ENCODE measurements around the gene CSN1S1. TPM values are rescaled to one million over a fixed set of nuclear protein-coding genes. Genes with fewer than 3 reads are reported as not detected.

CSN1S1 gene
- polyA plus RNA-seq, 3 donors from 2014 or later, result 0.46 to 1.5 TPM; not detected in 1

DNA sequence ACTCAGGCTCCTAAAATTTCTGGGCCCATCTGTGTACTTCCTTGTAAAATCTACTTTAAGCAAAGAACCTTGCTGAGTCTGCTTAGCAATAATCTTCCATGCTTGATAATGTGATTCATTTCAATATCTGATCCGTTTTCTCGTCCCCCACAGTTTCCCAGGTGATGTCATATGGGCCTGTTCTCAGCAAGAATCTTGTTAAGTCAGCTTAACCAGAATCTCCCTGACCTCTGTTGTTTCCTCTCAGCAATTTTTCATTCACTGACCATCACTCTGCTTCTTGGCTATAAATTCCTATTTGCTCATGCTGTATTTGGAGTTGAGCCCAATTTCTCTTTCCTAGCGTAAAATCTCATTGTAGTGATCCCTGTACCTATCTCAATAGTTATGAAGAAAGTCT is 20.7 kb downstream of the CSN1S1 start:
- Mint-ChIP-seq H3K36me3 (no peaks in the 10 kb centered on the region), H3K27ac (no peak overlapping the region), H3K4me3 (no peak overlapping the region), H3K27me3 (ENCODE audit: low read depth in 3 of 3) (peaks cover 0 to 2% (median 0%) of the 10 kb centered on the region in 3 donors), H3K4me1 (no peaks in the 10 kb centered on the region), H3K9me3 (peaks cover 0 to 11% (median 0%) of the 10 kb centered on the region in 6 donors)
- no peak for DNase-seq

DNA sequence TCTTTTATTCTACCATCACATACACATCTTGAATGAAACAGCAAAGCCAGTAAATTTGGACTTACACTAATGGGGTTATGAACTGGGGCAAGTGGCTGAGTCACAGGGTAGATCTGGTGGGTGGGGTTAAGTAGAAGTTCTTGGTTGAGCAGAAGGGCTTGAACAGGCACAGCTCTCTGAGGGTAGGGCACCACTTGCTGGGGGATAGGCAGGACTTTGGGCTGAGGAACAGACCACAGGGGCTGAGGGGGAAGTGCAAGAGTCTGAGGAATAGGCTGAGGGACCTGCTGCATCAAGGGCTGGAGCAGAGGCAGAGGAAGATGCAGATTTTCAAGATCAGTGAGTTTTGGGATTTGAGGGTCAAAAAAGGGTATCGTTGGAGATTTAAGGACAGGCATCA is 26.3 kb downstream of the CSN1S1 start:
- Mint-ChIP-seq H3K27ac (no peak overlapping the region), H3K9me3 (peaks cover 0 to 4% (median 0%) of the 10 kb centered on the region in 6 donors), H3K4me1 (no peaks in the 10 kb centered on the region)

GRCh38 chr4:69965628-69966027 is 34.8 kb downstream of the CSN1S1 start, which contains the start of gene CSN2:
TSS of gene CSN2 (minus strand) at chr4:69965728. CDS start at chr4:69960995, 4,733 bp downstream.
- Mint-ChIP-seq H3K27ac (no peak within 1 kb of the TSS), H3K27me3 (ENCODE audit: low read depth in 3 of 3) (peaks cover 0 to 1% (median 0%) of the 10 kb centered on the region in 3 donors), H3K36me3 (no peaks in the 10 kb centered on the region), H3K4me3 (no peak within 1 kb of the TSS), H3K9me3 (peaks cover 0 to 5% (median 0%) of the 10 kb centered on the region in 6 donors), H3K4me1 (no peaks in the 10 kb centered on the region)
- no peak for DNase-seq

More for the DNA sequence above, 26.3 kb downstream of the CSN1S1 start:
- Mint-ChIP-seq H3K36me3 (no peaks in the 10 kb centered on the region), H3K4me3 (no peak overlapping the region), H3K27me3 (ENCODE audit: low read depth in 3 of 3) (peaks cover 0 to 4% (median 1%) of the 10 kb centered on the region in 3 donors)
- DNase-seq, result no peak

- H3K27ac Mint-ChIP-seq, result no peak overlapping the region
- no peak for DNase-seq
- H3K4me1 Mint-ChIP-seq, result no peaks in the 10 kb centered on the region
- H3K4me3 Mint-ChIP-seq, result no peak overlapping the region
- peaks cover 0 to 1% (median 0%) of the 10 kb centered on the region in 6 donors for H3K9me3 Mint-ChIP-seq
- H3K36me3 Mint-ChIP-seq, result no peaks in the 10 kb centered on the region
- no peaks in the 10 kb centered on the region for H3K27me3 Mint-ChIP-seq (ENCODE audit: low read depth in 3 of 3)
These were observed 39.2 kb downstream of the CSN1S1 start for GRCh38 chr4:69970071-69970470.

GRCh38 chr4:69974631-69975030 is 43.8 kb downstream of the CSN1S1 start:
- Mint-ChIP-seq H3K4me3 (no peak overlapping the region), H3K4me1 (no peaks in the 10 kb centered on the region), H3K36me3 (no peaks in the 10 kb centered on the region), H3K27me3 (ENCODE audit: low read depth in 3 of 3) (no peaks in the 10 kb centered on the region), H3K9me3 (peaks cover 0 to 4% (median 1%) of the 10 kb centered on the region in 6 donors), H3K27ac (no peak overlapping the region)
- DNase-seq, result no peak

GRCh38 chr4:69977582-69977981 is 46.7 kb downstream of the CSN1S1 start:
- no peak overlapping the region for H3K27ac Mint-ChIP-seq
- no peak overlapping the region for H3K4me3 Mint-ChIP-seq

GRCh38 chr4:69984030-69984443 is 53.2 kb downstream of the CSN1S1 start:
- Mint-ChIP-seq H3K27me3 (ENCODE audit: low read depth in 3 of 3) (peaks cover 0 to 2% (median 0%) of the 10 kb centered on the region in 3 donors), H3K9me3 (peaks cover 0 to 4% (median 0%) of the 10 kb centered on the region in 6 donors), H3K27ac (no peak overlapping the region), H3K36me3 (no peaks in the 10 kb centered on the region), H3K4me1 (no peaks in the 10 kb centered on the region), H3K4me3 (no peak overlapping the region)
- no peak for DNase-seq

More at GRCh38 chr4:69977582-69977981, 46.7 kb downstream of the CSN1S1 start:
- Mint-ChIP-seq H3K36me3 (no peaks in the 10 kb centered on the region), H3K9me3 (peaks cover 0 to 4% (median under 1%) of the 10 kb centered on the region in 6 donors), H3K4me1 (no peaks in the 10 kb centered on the region), H3K27me3 (ENCODE audit: low read depth in 3 of 3) (no peaks in the 10 kb centered on the region)
- no peak for DNase-seq

DNA sequence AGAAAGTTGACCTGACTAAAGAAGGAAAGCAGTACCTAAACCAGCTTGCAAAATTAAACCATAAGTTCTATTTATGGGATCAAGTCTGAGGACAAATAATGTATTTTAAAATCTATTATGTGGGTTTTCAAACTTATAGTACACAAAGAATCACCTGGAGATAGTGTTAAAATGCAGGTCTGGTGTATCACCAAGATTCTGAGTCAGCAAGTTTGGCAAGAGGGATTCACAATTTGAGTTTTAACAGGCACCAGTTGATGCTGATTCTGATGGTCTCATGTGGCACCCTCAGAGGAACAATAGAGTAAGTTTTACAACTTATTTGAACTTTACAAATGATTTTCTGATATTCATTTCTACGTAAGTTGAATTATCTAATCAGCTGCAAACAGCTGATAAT is 55.8 kb downstream of the CSN1S1 start:
- Mint-ChIP-seq H3K36me3 (no peaks in the 10 kb centered on the region), H3K9me3 (peaks cover 0 to 2% (median 0%) of the 10 kb centered on the region in 6 donors), H3K27ac (no peak overlapping the region), H3K4me3 (no peak overlapping the region), H3K4me1 (no peaks in the 10 kb centered on the region), H3K27me3 (ENCODE audit: low read depth in 3 of 3) (peaks cover 0 to 3% (median 2%) of the 10 kb centered on the region in 3 donors)
- no peak for DNase-seq

DNA sequence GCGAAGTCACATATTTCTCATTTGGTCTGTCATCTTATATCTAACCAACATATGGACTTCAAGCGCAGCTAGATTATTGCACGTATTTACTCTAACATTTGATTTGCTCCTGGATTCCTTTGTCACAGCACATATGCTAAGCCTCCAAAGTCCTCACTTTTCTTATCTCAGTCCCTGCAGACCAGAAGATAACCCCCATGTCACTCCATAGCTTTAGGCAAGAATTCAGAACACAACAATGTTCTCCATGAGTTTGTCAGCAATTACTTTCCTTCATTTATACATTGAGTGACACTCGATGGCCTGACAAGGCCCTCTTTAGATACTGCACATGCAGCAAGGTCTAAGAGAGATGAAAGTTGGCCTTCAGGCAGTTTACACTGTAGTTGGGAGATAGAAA is 60.1 kb downstream of the CSN1S1 start:
- H3K9me3 Mint-ChIP-seq, result peaks cover 0 to 5% (median under 1%) of the 10 kb centered on the region in 6 donors
- no peak overlapping the region for H3K27ac Mint-ChIP-seq
- no peaks in the 10 kb centered on the region for H3K4me1 Mint-ChIP-seq
- no peak overlapping the region for H3K4me3 Mint-ChIP-seq
- H3K27me3 Mint-ChIP-seq (ENCODE audit: low read depth in 3 of 3), result peaks cover 0 to 3% (median 2%) of the 10 kb centered on the region in 3 donors
- H3K36me3 Mint-ChIP-seq, result no peaks in the 10 kb centered on the region
- no peak for DNase-seq

GRCh38 chr4:69994782-69995181 is 63.9 kb downstream of the CSN1S1 start:
- Mint-ChIP-seq H3K36me3 (no peaks in the 10 kb centered on the region), H3K4me3 (no peak overlapping the region), H3K4me1 (no peaks in the 10 kb centered on the region)

DNA sequence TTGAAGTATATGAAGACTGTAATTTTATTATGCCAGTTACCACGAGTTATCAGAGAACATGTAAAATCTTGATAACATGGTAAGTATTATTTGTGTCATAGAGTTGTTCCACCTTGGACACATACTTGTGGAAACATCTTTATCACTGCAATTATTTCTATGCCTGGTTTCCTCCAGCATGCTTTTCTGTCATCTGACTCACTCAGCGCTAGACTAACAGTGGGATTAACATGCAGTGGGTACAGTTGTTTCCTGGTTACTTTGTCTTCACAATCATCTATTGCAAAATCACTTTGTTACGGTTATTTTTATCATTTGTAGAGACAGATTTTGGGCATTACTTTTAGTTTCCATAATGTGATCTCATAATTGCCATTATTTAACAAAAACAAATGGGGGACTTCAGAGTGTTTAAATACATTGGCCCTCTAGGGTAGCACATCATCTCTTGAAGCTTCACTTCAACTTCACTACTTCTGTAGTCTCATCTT is 64.7 kb downstream of the CSN1S1 start, which contains the start of gene STATH:
Gene STATH (plus strand): TSS at position 441 of the 491 bp plus-strand sequence. CDS start 2,472 bp downstream, outside the sequence.
- peaks cover 0 to 6% (median 3%) of the 10 kb centered on the region in 6 donors for H3K9me3 Mint-ChIP-seq
- H3K27ac Mint-ChIP-seq, result no peak within 1 kb of the TSS
- peaks cover 0 to 3% (median 0%) of the 10 kb centered on the region in 3 donors for H3K27me3 Mint-ChIP-seq (ENCODE audit: low read depth in 3 of 3)
- H3K36me3 Mint-ChIP-seq, result no peaks in the 10 kb centered on the region
- no peaks in the 10 kb centered on the region for H3K4me1 Mint-ChIP-seq
- no peak within 1 kb of the TSS for H3K4me3 Mint-ChIP-seq
- DNase-seq, result no peak

More at GRCh38 chr4:69994782-69995181, 63.9 kb downstream of the CSN1S1 start:
- DNase-seq, result no peak
- Mint-ChIP-seq H3K27me3 (ENCODE audit: low read depth in 3 of 3) (peaks cover 0 to 3% (median 0%) of the 10 kb centered on the region in 3 donors), H3K27ac (no peak overlapping the region), H3K9me3 (peaks cover 0 to 6% (median 3%) of the 10 kb centered on the region in 6 donors)

Other genes starting within 250 kb of the CSN1S1 start
- 10 to 100 TPM in 2 of 3 donors, 1 to 10 TPM in 1; 8.9 to 14.9 (median 11.0) TPM for gene SULT1B1, start 170.4 kb upstream of the CSN1S1 start, polyA plus RNA-seq
- gene SULT1E1, start 70.9 kb upstream of the CSN1S1 start, polyA plus RNA-seq, result under 1 TPM in 1 of 3 donors, not detected in 2; 0.23 TPM
- gene CSN2, start 34.7 kb downstream of the CSN1S1 start, polyA plus RNA-seq, result not detected
- gene STATH, start 64.9 kb downstream of the CSN1S1 start, polyA plus RNA-seq, result not detected
- not detected for gene HTN3, start 97.4 kb downstream of the CSN1S1 start, polyA plus RNA-seq
- not detected for gene HTN1, start 119.4 kb downstream of the CSN1S1 start, polyA plus RNA-seq
- gene PRR27, start 223.2 kb downstream of the CSN1S1 start, polyA plus RNA-seq, result not detected